WTC11 (cell line): ENCODE measurements around the gene PAQR4.

ENCODE experiments used
- CTCF ChIP-seq: fragments of 200-600 bp; IDR thresholded peaks from 2 replicates; pipeline ENCODE4 v1.8.0; 2022; ENCODE audit warnings: antibody characterized with exemption
- IRF2 ChIP-seq: sonication (generic); formaldehyde crosslinking; IDR thresholded peaks from 2 replicates; pipeline ENCODE4 v1.8.0; 2022; ENCODE audit warnings: low read depth, missing genetic modification reagents, borderline replicate concordance
- JUN ChIP-seq: sonication (generic); formaldehyde crosslinking; IDR thresholded peaks from 2 replicates; pipeline ENCODE4 v1.8.0; 2023; ENCODE audit warnings: mild to moderate bottlenecking, missing genetic modification reagents
- KAT7 ChIP-seq: sonication (generic); formaldehyde crosslinking; IDR thresholded peaks from 2 replicates; pipeline ENCODE4 v1.8.1; 2023; ENCODE audit warnings: missing genetic modification reagents, mild to moderate bottlenecking, borderline replicate concordance
- MAX ChIP-seq: sonication (generic); formaldehyde crosslinking; IDR thresholded peaks from 2 replicates; pipeline ENCODE4 v1.8.0; 2022; ENCODE audit warnings: mild to moderate bottlenecking, missing genetic modification reagents
- STAT6 ChIP-seq: sonication (generic); formaldehyde crosslinking; conservative IDR thresholded peaks from 2 replicates; pipeline ENCODE4 v1.8.1; 2023; ENCODE audit warnings: mild to moderate bottlenecking, low read depth, missing genetic modification reagents, moderate library complexity
- USF1 ChIP-seq: sonication (generic); formaldehyde crosslinking; IDR thresholded peaks from 2 replicates; pipeline ENCODE4 v1.8.0; 2022; ENCODE audit warnings: mild to moderate bottlenecking, missing genetic modification reagents
- ZBTB43 ChIP-seq: sonication (generic); formaldehyde crosslinking; IDR thresholded peaks from 2 replicates; pipeline ENCODE4 v1.8.1; 2023; ENCODE audit warnings: mild to moderate bottlenecking, missing genetic modification reagents

GRCh38 chr16:2959206-2959605 lies 9.9 kb upstream of the PAQR4 start:
- no peak for TF ChIP-seq ZBTB43
- TF ChIP-seq CTCF: no peak
- no peak for TF ChIP-seq JUN
- TF ChIP-seq STAT6 (CRISPR knock-in tag): no peak
- TF ChIP-seq IRF2 (CRISPR knock-in tag): no peak
- TF ChIP-seq USF1: no peak
- TF ChIP-seq KAT7 (CRISPR knock-in tag): no peak
- TF ChIP-seq MAX (CRISPR knock-in tag): no peak
